Hepatocyte (in vitro differentiated cells): ENCODE measurements around the gene RNF168.

ENCODE experiments used
- CTCF ChIP-seq: fragments of 200-600 bp; sonication (generic); IDR thresholded peaks from 2 replicates; pipeline ENCODE4 v1.5.1; 2016; ENCODE audit warnings: antibody characterized with exemption, mild to moderate bottlenecking; ENCODE audit not compliant: poor library complexity
- EZH2 ChIP-seq: fragments of 200-600 bp; sonication (generic); IDR thresholded peaks from 2 replicates; pipeline ENCODE4 v1.6.1; 2016; ENCODE audit warnings: antibody characterized with exemption, mild to moderate bottlenecking, borderline replicate concordance
- EZH2phosphoT487 ChIP-seq: fragments of 200-600 bp; sonication (generic); IDR thresholded peaks from one replicate; pipeline ENCODE4 v1.6.1; 2018; ENCODE audit warnings: antibody characterized with exemption, mild to moderate bottlenecking, low read depth, moderate library complexity; ENCODE audit not compliant: unreplicated experiment, severe bottlenecking

GRCh38 chr3:196496183-196496582 is 7.4 kb downstream of the RNF168 start:
- TF ChIP-seq CTCF: no peak
- no peak for TF ChIP-seq EZH2
- no peak for TF ChIP-seq EZH2phosphoT487
